Measurements from ENCODE around the gene NENF. TPM values are rescaled to one million over a fixed set of nuclear protein-coding genes. Genes with fewer than 3 reads are reported as not detected.

The NENF gene
- total RNA-seq, 2 experiments from 2014 or later: 21.2 to 22.4 TPM

DNA sequence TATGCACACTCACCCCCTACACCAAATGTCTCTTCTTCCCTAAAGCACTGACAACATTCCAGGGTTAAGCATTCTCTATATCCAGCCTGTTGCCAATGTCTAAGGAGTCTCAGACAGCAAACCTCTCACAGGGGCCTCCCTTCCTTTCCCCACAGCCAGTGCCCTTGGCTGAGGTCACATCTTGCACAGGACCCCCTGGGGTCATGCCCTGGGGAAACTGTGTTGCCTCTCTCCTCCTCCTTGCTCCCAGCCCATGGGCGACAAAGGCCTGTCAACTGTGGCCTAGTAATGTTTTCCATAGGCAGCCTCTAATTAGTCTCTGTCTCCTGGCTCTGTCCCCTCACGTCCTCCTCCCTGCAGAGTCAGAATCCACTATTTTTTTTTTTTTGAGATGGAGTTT is 54.6 kb downstream of the NENF start:
- intact Hi-C loops (cut with DNase I, micrococcal nuclease): no loop called here
- Mint-ChIP-seq H3K36me3 (ENCODE audit: low read depth) (no peaks in the 10 kb centered on the region), H3K27me3 (peaks cover 6% of the 10 kb centered on the region), H3K9me3 (no peaks in the 10 kb centered on the region), H3K4me1 (ENCODE audit: low read depth) (no peaks in the 10 kb centered on the region), H3K4me3 (no peak overlapping the region), H3K27ac (no peak overlapping the region)
- H3K27me3 ChIP-seq (ENCODE audit: control insufficient read depth in 1 of 2, insufficient read depth in 2 of 2, low read length in 2 of 2): no peaks in the 10 kb centered on the region
- ATAC-seq (ENCODE audit: poor library complexity): no peak
- no peaks in the 10 kb centered on the region for H3K9me3 ChIP-seq (ENCODE audit: control insufficient read depth in 1 of 2, insufficient read depth in 1 of 2, low read length in 2 of 2)
- DNase-seq: no peak
- ChIA-PET POLR2A (no interaction called here), CTCF (interaction anchor here (1.5 kb wide), 1 partner anchor 10 kb away, joined by 4 read pairs; no protein-coding TSS in a partner anchor)
- TF ChIP-seq, protein P1, sequence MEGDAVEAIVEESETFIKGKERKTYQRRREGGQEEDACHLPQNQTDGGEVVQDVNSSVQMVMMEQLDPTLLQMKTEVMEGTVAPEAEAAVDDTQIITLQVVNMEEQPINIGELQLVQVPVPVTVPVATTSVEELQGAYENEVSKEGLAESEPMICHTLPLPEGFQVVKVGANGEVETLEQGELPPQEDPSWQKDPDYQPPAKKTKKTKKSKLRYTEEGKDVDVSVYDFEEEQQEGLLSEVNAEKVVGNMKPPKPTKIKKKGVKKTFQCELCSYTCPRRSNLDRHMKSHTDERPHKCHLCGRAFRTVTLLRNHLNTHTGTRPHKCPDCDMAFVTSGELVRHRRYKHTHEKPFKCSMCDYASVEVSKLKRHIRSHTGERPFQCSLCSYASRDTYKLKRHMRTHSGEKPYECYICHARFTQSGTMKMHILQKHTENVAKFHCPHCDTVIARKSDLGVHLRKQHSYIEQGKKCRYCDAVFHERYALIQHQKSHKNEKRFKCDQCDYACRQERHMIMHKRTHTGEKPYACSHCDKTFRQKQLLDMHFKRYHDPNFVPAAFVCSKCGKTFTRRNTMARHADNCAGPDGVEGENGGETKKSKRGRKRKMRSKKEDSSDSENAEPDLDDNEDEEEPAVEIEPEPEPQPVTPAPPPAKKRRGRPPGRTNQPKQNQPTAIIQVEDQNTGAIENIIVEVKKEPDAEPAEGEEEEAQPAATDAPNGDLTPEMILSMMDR (IDR thresholded peaks at IDR 0.05): no peak
- no peaks in the 10 kb centered on the region for H3K36me3 ChIP-seq (ENCODE audit: insufficient read depth, low read length)
- H3K4me1 ChIP-seq (ENCODE audit: insufficient read depth, low read length): no peaks in the 10 kb centered on the region
- H3K4me3 ChIP-seq (ENCODE audit: low read length): no peak overlapping the region
- H3K27ac ChIP-seq (ENCODE audit: low read depth in 1 of 2, low read length in 2 of 2): no peak overlapping the region

DNA sequence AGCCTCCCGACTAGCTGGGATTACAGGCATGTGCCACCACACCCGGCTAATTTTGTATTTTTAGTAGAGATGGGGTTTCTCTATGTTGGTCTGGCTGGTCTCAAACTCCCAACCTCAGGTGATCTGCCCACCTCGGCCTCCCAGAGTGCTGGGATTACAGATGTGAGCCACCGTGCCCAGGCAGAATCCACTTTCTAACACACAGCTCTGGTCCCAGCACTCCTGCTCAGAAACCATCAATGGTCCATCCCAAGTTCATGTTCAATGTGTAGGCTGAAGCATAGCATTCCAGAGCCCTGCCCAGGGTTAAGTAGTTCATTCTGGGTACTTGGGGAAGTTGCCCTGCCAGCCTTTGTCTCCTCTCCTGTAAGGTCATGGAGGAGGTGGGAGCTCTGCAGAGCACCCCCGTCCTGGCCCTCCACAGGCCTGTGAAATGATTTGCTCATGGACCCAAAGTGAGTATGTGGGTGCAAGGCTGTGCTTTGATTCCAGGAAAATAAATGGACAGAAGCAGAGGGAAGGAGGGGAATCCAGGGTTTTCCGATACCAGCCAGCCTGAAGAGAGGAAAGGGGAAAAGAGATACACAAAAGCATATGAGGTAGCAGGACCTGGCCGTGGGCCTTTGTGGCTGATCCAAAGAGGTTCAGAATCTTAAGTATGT is 55.2 kb downstream of the NENF start:
- CTCF ChIA-PET: interaction anchor here (1.5 kb wide), 1 partner anchor 11 kb away, joined by 4 read pairs; no protein-coding TSS in a partner anchor
- Mint-ChIP-seq H3K27ac (no peak overlapping the region), H3K9me3 (no peaks in the 10 kb centered on the region), H3K4me1 (ENCODE audit: low read depth) (no peaks in the 10 kb centered on the region), H3K36me3 (ENCODE audit: low read depth) (no peaks in the 10 kb centered on the region), H3K27me3 (peaks cover 6% of the 10 kb centered on the region), H3K4me3 (no peak overlapping the region)
- TF ChIP-seq, protein P1 (IDR thresholded peaks at IDR 0.05): no peak
- no peaks in the 10 kb centered on the region for H3K4me1 ChIP-seq (ENCODE audit: insufficient read depth, low read length)
- no peak overlapping the region for H3K27ac ChIP-seq (ENCODE audit: low read depth in 1 of 2, low read length in 2 of 2)
- no peak overlapping the region for H3K4me3 ChIP-seq (ENCODE audit: low read length)
- POLR2A ChIA-PET: no interaction called here
- H3K9me3 ChIP-seq (ENCODE audit: control insufficient read depth in 1 of 2, insufficient read depth in 1 of 2, low read length in 2 of 2): no peaks in the 10 kb centered on the region
- intact Hi-C loops (cut with DNase I, micrococcal nuclease): no loop called here
- DNase-seq (no peak), ATAC-seq (ENCODE audit: poor library complexity) (no peak)
- H3K27me3 ChIP-seq (ENCODE audit: control insufficient read depth in 1 of 2, insufficient read depth in 2 of 2, low read length in 2 of 2): no peaks in the 10 kb centered on the region
- no peaks in the 10 kb centered on the region for H3K36me3 ChIP-seq (ENCODE audit: insufficient read depth, low read length)

DNA sequence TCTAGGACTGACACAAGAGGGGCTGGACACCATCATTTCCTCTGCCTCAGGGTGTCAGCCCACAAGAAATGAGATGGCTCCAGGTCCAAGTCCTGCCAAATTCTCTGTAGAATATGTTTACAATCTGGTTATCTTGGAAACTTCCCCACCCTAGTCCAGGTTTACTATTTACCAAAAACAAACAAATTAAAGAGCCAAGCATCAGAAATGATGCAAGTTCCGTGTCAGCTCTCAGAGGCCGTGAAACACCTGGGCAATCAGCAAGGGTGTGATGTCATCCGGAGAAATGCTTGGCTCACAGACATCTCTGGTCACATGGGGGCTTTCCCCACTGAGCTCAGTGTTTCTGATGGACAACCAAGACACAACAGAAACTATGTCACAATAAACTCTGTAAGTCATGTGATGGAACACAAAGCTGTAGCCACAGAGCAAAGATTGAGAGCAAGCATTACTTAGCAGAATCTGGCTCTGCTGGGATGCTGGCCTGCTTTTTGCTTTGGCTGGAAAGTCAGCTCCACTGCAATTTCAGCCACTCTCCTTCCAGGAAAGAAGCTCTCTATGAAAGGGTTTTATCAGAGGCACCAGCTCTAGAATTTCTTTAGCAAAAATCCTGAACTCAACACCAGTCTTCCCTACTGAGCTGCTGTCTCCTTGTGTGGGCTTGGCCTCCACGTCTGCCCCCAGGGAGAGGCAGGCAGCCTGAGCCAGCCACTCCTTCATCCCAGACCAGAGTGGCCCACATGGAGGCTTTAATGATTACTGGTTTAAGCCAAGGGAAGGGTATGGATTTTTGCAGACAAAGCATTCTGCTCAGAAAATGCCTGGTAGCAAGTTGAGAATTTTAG is 55.9 kb downstream of the NENF start:
- H3K27me3 ChIP-seq (ENCODE audit: control insufficient read depth in 1 of 2, insufficient read depth in 2 of 2, low read length in 2 of 2): no peaks in the 10 kb centered on the region
- peak; percentile 17 for ATAC-seq (ENCODE audit: poor library complexity)

More for the DNA sequence above, 55.9 kb downstream of the NENF start:
- H3K9me3 Mint-ChIP-seq: no peaks in the 10 kb centered on the region
- POLR2A ChIA-PET: no interaction called here
- Histone ChIP-seq H3K27ac (ENCODE audit: low read depth in 1 of 2, low read length in 2 of 2) (no peak overlapping the region), H3K4me3 (ENCODE audit: low read length) (no peak overlapping the region), H3K36me3 (ENCODE audit: insufficient read depth, low read length) (no peaks in the 10 kb centered on the region), H3K4me1 (ENCODE audit: insufficient read depth, low read length) (no peaks in the 10 kb centered on the region), H3K9me3 (ENCODE audit: control insufficient read depth in 1 of 2, insufficient read depth in 1 of 2, low read length in 2 of 2) (no peaks in the 10 kb centered on the region)
- peaks cover 6% of the 10 kb centered on the region for H3K27me3 Mint-ChIP-seq
- TF ChIP-seq, protein P1 (IDR thresholded peaks at IDR 0.05): no peak
- no peaks in the 10 kb centered on the region for H3K36me3 Mint-ChIP-seq (ENCODE audit: low read depth)
- intact Hi-C loops (cut with DNase I, micrococcal nuclease): no loop called here
- CTCF ChIA-PET: interaction anchor here (1.4 to 1.6 kb wide), 3 partner anchors 11 to 33 kb away, joined by 3 to 6 read pairs (median 4); no protein-coding TSS in a partner anchor
- H3K27ac Mint-ChIP-seq: no peak overlapping the region
- no peaks in the 10 kb centered on the region for H3K4me1 Mint-ChIP-seq (ENCODE audit: low read depth)
- peak in 2 of 14 experiments; percentile 69 to 77 for DNase-seq
- H3K4me3 Mint-ChIP-seq: no peak overlapping the region
